ENCODE data around the gene BYSL.
A peak's percentile ranks its signal among the peaks of the same experiment; 100 is the strongest.
"Not testable (repeated sequence)": the region's sequence is repeated elsewhere in the genome, so short reads cannot be mapped to it uniquely, and the experiment has no call there.

BYSL gene

DNA sequence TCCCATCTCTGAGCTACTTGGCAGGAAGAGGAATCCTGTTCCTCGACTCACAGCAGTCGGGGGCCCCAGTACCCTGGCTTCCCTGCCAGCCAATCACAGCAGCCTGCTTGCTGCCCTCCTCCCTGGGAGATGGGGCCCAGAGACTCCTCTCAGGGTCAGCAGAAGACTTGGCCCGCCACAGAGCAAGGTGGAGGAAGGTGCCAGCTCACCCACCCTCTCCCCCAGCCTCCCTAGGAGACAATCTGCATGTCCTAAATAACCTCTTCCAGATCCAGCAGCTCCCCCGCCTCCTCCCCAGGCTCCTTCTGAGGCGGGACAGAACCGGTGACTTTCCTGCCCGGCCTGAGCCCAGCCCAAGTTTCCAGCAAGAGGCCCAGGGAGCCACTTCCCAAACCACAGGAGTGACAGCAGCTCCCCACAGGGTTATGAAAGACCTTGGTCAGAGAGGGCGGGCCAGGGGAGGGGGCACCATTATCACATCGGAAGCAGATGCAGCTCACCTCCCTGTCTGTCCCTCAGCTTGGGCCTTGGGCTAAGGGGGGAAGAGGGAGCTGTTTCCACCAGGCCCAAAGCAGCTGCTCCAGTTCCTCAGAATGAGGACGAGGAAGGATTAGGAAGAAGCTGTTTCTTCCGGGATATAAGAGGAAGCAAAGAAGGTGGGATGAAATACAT lies 18.0 kb downstream of the BYSL start:
- FAIRE-seq (no peak), DNase-seq (ENCODE audit: insufficient read length, low spot score) (no peak)
- no peak for TF ChIP-seq POLR2AphosphoS5 (IDR thresholded peaks at IDR 0.05; ENCODE audit: low read depth, low read length)
- no peak for TF ChIP-seq PAX5 (IDR thresholded peaks at IDR 0.05; ENCODE audit: insufficient read depth, low read length, severe bottlenecking)
- TF ChIP-seq SPI1 (IDR thresholded peaks at IDR 0.05; ENCODE audit: low read depth, low read length), result no peak
- no peak for TF ChIP-seq TAF1 (IDR thresholded peaks at IDR 0.05; ENCODE audit: low read depth, low read length)
- no peak for TF ChIP-seq POU2F2 (IDR thresholded peaks at IDR 0.05; ENCODE audit: low read depth, low read length)
- no peak for TF ChIP-seq POLR2A (IDR thresholded peaks at IDR 0.05; ENCODE audit: low read depth, low read length)

GRCh38 chr6:41939848-41940758 lies 18.8 kb downstream of the BYSL start:
- no peak for TF ChIP-seq POLR2A (IDR thresholded peaks at IDR 0.05; ENCODE audit: low read depth, low read length)
- no peak for TF ChIP-seq TAF1 (IDR thresholded peaks at IDR 0.05; ENCODE audit: low read depth, low read length)
- no peak for TF ChIP-seq PAX5 (IDR thresholded peaks at IDR 0.05; ENCODE audit: insufficient read depth, low read length, severe bottlenecking)
- no peak for TF ChIP-seq SPI1 (IDR thresholded peaks at IDR 0.05; ENCODE audit: low read depth, low read length)
- no peak for TF ChIP-seq POU2F2 (IDR thresholded peaks at IDR 0.05; ENCODE audit: low read depth, low read length)
- no peak for TF ChIP-seq POLR2AphosphoS5 (IDR thresholded peaks at IDR 0.05; ENCODE audit: low read depth, low read length)
- no peak for DNase-seq (ENCODE audit: insufficient read length, low spot score)
- FAIRE-seq, result peak; percentile 83

- TF ChIP-seq PAX5 (IDR thresholded peaks at IDR 0.05; ENCODE audit: insufficient read depth, low read length, severe bottlenecking) (no peak), POLR2AphosphoS5 (IDR thresholded peaks at IDR 0.05; ENCODE audit: low read depth, low read length) (no peak), SPI1 (IDR thresholded peaks at IDR 0.05; ENCODE audit: low read depth, low read length) (peak; percentile 59), TAF1 (IDR thresholded peaks at IDR 0.05; ENCODE audit: low read depth, low read length) (no peak), POU2F2 (IDR thresholded peaks at IDR 0.05; ENCODE audit: low read depth, low read length) (peak; percentile 33; the same call in 1 of the 2 replicates), POLR2A (IDR thresholded peaks at IDR 0.05; ENCODE audit: low read depth, low read length) (no peak)
- no peak for FAIRE-seq
- no peak for DNase-seq (ENCODE audit: insufficient read length, low spot score)
Measured at GRCh38 chr6:41940759-41941279, 19.5 kb downstream of the BYSL start.

DNA sequence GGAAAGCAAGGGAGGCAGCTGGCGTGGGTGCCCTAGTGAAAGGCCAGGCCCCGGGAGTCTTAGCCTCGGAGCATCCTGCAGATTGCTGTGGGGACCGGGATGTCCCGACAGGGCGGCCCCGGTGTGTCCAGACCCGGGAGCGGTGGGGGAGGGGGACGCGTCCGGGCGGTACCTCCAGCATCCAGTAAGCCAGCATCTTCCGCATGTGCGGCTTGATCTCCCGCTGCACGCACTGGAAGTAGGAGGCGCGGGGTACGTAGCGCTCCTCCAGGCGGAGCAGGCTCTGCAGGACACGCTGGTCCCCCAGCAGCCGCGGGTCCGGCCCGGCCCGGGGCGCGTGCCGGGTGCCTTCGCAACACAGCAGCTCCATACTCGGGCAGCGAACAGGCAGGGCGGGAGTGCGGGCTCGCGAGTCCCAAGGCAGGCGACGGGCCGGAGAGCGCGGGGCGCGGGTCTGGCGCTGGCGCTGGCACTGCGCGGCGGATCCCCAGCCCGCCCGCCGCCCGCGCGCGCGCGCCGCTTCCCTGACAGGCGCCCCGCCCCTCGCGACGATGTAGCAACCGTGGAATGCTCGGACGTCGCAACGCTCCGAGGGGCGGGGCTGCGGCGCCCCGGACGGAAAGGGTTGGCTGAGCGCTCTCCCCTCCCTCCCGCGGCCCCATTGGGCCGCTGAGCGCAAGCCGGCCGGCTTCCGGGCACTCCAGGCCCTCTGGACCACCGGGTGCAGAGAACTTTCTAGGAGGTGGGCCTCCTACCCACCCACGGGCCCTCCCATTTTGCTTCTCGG lies 20.2 kb downstream of the BYSL start, which contains the start of gene CCND3:
TSS of gene CCND3 (minus strand) at position 529 of the 787 bp plus-strand sequence. CDS start at position 370, 159 bp downstream.
- FAIRE-seq (peak; percentile 89), DNase-seq (ENCODE audit: insufficient read length, low spot score) (peak; percentile 78)
- TF ChIP-seq POU2F2 (IDR thresholded peaks at IDR 0.05; ENCODE audit: low read depth, low read length), result no peak; the same call in 1 of the 2 replicates
- TF ChIP-seq TAF1 (IDR thresholded peaks at IDR 0.05; ENCODE audit: low read depth, low read length), result no peak
- TF ChIP-seq SPI1 (IDR thresholded peaks at IDR 0.05; ENCODE audit: low read depth, low read length), result no peak
- TF ChIP-seq POLR2A (IDR thresholded peaks at IDR 0.05; ENCODE audit: low read depth, low read length), result no peak
- TF ChIP-seq POLR2AphosphoS5 (IDR thresholded peaks at IDR 0.05; ENCODE audit: low read depth, low read length), result no peak; the same call in 1 of the 2 replicates
- TF ChIP-seq PAX5 (IDR thresholded peaks at IDR 0.05; ENCODE audit: insufficient read depth, low read length, severe bottlenecking), result no peak

DNA sequence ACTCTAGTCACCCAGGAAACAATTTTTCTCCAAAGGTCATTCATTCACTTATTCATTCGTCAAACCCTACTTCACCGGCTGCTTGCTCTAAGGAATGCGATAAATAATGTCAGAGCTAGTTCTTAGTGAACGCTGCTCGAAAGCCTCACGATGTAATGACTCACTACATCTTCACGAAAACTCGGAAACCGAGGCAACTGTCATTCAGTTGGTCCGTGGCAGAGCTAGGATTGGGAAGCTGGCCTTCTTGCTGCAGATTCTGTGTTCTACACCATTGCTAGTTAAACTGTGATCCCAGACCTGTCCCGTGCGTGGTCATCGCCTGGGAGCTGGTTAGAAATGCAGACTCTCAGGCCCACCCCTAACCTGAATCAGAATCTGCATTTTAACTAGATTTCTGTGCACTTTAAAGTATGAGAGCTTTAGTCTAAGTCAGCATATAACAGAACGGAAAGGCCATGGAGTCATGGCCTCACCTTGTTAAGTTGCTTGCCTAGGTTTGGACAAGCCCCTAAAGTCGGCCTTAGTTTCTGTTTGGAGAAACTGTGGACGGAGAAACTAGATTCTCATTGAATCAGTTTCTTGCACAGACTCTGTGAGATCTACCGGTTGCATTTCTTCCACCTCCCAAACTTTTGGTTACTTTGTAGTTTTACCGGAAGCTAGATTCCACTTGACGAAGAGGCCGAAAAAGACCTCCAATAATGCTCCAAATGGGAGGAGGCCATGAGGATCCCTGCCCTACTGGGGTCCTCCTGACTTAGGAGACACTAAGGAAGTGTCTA lies 21.0 kb downstream of the BYSL start:
- FAIRE-seq, result no peak
- TF ChIP-seq TAF1 (IDR thresholded peaks at IDR 0.05; ENCODE audit: low read depth, low read length) (no peak; the same call in 1 of the 2 replicates), POU2F2 (IDR thresholded peaks at IDR 0.05; ENCODE audit: low read depth, low read length) (no peak; the same call in 1 of the 2 replicates), POLR2A (IDR thresholded peaks at IDR 0.05; ENCODE audit: low read depth, low read length) (no peak), SPI1 (IDR thresholded peaks at IDR 0.05; ENCODE audit: low read depth, low read length) (no peak), PAX5 (IDR thresholded peaks at IDR 0.05; ENCODE audit: insufficient read depth, low read length, severe bottlenecking) (no peak), POLR2AphosphoS5 (IDR thresholded peaks at IDR 0.05; ENCODE audit: low read depth, low read length) (no peak)
- DNase-seq (ENCODE audit: insufficient read length, low spot score), result no peak

DNA sequence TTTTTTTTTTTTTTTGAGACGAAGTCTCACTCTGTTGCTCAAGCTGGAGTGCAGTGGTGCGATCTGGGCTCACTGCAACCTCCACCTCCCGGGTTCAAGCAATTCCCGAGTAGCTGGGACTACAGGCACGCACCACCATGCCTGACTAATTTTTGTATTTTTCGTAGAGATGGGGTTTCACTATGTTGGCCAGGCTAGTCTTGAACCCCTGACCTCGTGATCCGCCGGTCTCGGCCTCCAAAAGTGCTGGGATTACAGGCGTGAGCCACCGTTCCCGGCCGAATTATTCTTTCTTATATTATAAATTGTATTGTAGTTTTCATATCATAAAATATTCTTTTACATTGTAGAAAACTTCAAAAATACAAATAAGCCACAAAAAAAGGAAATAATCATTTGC lies 21.6 kb downstream of the BYSL start:
- FAIRE-seq; DNase-seq (ENCODE audit: insufficient read length, low spot score): not testable (repeated sequence)

DNA sequence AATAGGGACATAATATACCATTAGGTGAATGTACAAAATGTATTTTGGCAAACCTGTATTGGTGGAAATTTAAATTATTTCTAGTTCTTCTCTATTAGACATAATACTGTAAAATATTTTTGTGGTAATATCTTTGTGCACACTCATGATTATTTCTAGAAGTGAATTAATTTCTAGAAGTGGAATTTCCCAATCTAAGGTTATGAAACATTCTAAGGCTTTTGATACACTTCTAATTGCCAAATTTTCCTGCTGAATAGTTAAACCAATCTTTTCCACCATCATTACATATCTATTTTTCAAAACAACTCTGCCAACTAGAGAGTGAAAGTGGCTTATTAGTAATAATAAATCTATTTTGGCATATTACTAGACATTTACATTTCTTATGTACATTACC lies 22.2 kb downstream of the BYSL start:
- TF ChIP-seq SPI1 (IDR thresholded peaks at IDR 0.05; ENCODE audit: low read depth, low read length), result no peak
- no peak for TF ChIP-seq POLR2A (IDR thresholded peaks at IDR 0.05; ENCODE audit: low read depth, low read length)
- no peak for FAIRE-seq
- no peak for DNase-seq (ENCODE audit: insufficient read length, low spot score)

DNA sequence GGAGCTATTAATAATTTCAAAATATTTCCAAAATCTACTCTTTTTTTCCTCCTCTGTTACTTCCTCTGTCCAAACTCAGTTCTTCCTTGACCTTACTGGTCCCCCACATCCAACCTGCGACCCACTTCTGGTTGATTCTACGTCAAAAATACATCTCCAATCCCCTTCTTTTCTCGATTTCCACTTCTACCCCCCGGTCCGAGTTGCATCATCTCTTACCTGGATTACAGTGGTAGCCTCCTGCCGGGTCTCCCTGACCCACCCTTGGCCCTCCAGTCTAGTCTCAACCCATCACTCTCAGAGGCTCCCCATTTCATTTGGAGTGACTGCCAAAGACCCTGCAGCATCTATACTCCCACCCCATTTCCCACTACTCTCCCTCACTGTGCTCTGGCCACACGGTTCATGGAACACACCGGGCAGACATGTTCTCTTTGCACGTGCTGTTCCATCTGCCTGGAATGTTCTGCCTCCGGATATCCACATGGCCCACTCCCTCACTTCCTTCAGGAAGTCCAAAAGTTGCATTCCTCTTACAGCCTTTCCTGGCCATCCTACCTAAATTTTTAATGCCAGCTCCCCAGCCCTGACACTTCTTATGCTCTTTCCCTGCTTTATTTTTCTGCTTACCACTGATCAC lies 26.4 kb downstream of the BYSL start:
- DNase-seq (ENCODE audit: insufficient read length, low spot score) (no peak), FAIRE-seq (no peak)
- TF ChIP-seq TAF1 (IDR thresholded peaks at IDR 0.05; ENCODE audit: low read depth, low read length) (no peak), POLR2A (IDR thresholded peaks at IDR 0.05; ENCODE audit: low read depth, low read length) (no peak), SPI1 (IDR thresholded peaks at IDR 0.05; ENCODE audit: low read depth, low read length) (no peak), POU2F2 (IDR thresholded peaks at IDR 0.05; ENCODE audit: low read depth, low read length) (no peak), POLR2AphosphoS5 (IDR thresholded peaks at IDR 0.05; ENCODE audit: low read depth, low read length) (no peak), PAX5 (IDR thresholded peaks at IDR 0.05; ENCODE audit: insufficient read depth, low read length, severe bottlenecking) (no peak)

Data from GM12891 (cell line).